Gastrocnemius medialis (tissue), 4 donors: ENCODE measurements around the gene TMEM163. TPM values are rescaled to one million over a fixed set of nuclear protein-coding genes. Genes with fewer than 3 reads are reported as not detected.

ENCODE experiments used
- ATAC-seq, 2 donors: fragments of 150-250 bp; one replicate each; pipeline ENCODE4 v1.9.1; 2016
- DNase-seq, 2 donors: peaks; one replicate each; pipeline ENCODE4 v3.0.0-alpha.2; 2019
- H3K27ac ChIP-seq, 4 donors: fragments of 200-600 bp; sonication (generic); 1 replicate in 1 of 4; 2 replicates in 3 of 4; pipeline ENCODE4 v1.5.1; 2016 to 2018; ENCODE audit warnings: mild to moderate bottlenecking in 2 of 4, moderate library complexity in 1 of 4
- H3K27me3 ChIP-seq, 3 donors: fragments of 200-600 bp; sonication (generic) in 2 of 3; 1 replicate in 1 of 3; 2 replicates in 2 of 3; pipeline versions ENCODE4 v1.5.1 to v1.6.0; 2016 to 2019; ENCODE audit warnings: mild to moderate bottlenecking in 1 of 3, moderate library complexity in 1 of 3
- H3K36me3 ChIP-seq, 2 donors: fragments of 200-600 bp; sonication (generic) in 1 of 2; one replicate each; pipeline ENCODE4 v1.5.1; 2017 to 2018
- H3K4me1 ChIP-seq, 2 donors: fragments of 200-600 bp; sonication (generic) in 1 of 2; one replicate each; pipeline ENCODE4 v1.5.1; 2016 to 2017; ENCODE audit warnings: mild to moderate bottlenecking in 2 of 2
- H3K4me3 ChIP-seq, 4 donors: fragments of 200-600 bp; sonication (generic) in 3 of 4; 1 replicate in 1 of 4; 2 replicates in 3 of 4; pipeline ENCODE4 v1.5.1; 2016 to 2019; ENCODE audit warnings: mild to moderate bottlenecking in 2 of 4
- H3K9me3 ChIP-seq, 3 donors: fragments of 200-600 bp; sonication (generic) in 2 of 3; 1 replicate in 1 of 3; 2 replicates in 2 of 3; pipeline ENCODE4 v1.5.1; 2016 to 2019
- CTCF ChIP-seq, 5 experiments: fragments of 450-650 bp in 3 of 5; fragments of 200-600 bp in 2 of 5; sonication (generic) in 2 of 5; IDR thresholded peaks in 4 of 5; conservative IDR thresholded peaks in 1 of 5; 1 replicate in 4 of 5; 2 replicates in 1 of 5; pipeline ENCODE4 v1.5.1; 2016 to 2019; ENCODE audit warnings: antibody characterized with exemption in 5 of 5, mild to moderate bottlenecking in 3 of 5, moderate library complexity in 3 of 5
- POLR2A ChIP-seq, 2 donors: fragments of 450-650 bp; IDR thresholded peaks; one replicate each; pipeline ENCODE4 v1.6.1; 2017; ENCODE audit warnings: antibody characterized with exemption in 2 of 2, mild to moderate bottlenecking in 2 of 2, moderate library complexity in 2 of 2
- in situ Hi-C, 4 donors: fragments of 200-750 bp; cut with MboI; loops; one replicate each; pipeline versions ENCODE4 v1.15.0 to v1.8.0; 2017; ENCODE audit warnings: low sequenced_read_pairs in 4 of 4
- intact Hi-C: fragments of 100-400 bp; cut with DNase I; formaldehyde crosslinking; loops from one replicate; pipeline ENCODE4 v1.15.1; 2023; ENCODE audit warnings: low total_unique reads
- total RNA-seq, 4 donors: library from RNA; depleted of rRNA; stranded (reverse); fragments of >200 nt; gene quantifications; one replicate each; pipeline versions ENCODE4 v1.1.0 to v1.2.3, GENCODE V29; 2016

Gene TMEM163
- total RNA-seq, 4 donors from 2014 or later = not detected

GRCh38 chr2:134410006-134410405 lies 308.8 kb downstream of the TMEM163 start:
- TF ChIP-seq CTCF (IDR thresholded peaks at IDR 0.05 in 4 of 5, conservative IDR thresholded peaks at IDR 0.05 in 1 of 5) (no peak), POLR2A (IDR thresholded peaks at IDR 0.05) (no peak)
- in situ Hi-C loops (loop anchor here (5.0 to 25.0 kb wide), 4 partner anchors 173 to 548 kb away; no protein-coding TSS in a partner anchor), intact Hi-C loops (loop anchor here (5.0 kb wide), 1 partner anchor 523 kb away; no protein-coding TSS in a partner anchor)
- Histone ChIP-seq H3K36me3 (no peaks in the 10 kb centered on the region), H3K27ac (no peak overlapping the region), H3K4me1 (peaks cover 6 to 9% of the 10 kb centered on the region in 2 donors), H3K9me3 (no peaks in the 10 kb centered on the region), H3K4me3 (no peak overlapping the region), H3K27me3 (no peaks in the 10 kb centered on the region)
- no peak for ATAC-seq
- DNase-seq = no peak

GRCh38 chr2:134408791-134409190 lies 310.0 kb downstream of the TMEM163 start:
- in situ Hi-C loops (loop anchor here in 1 of 4 donors (25.0 kb wide), 2 partner anchors 171 to 546 kb away; no protein-coding TSS in a partner anchor), intact Hi-C loops (no loop called here)
- H3K27ac ChIP-seq = no peak overlapping the region
- H3K4me3 ChIP-seq = no peak overlapping the region
- H3K9me3 ChIP-seq = no peaks in the 10 kb centered on the region
- DNase-seq (no peak), ATAC-seq (no peak)
- peaks cover 6 to 9% of the 10 kb centered on the region in 2 donors for H3K4me1 ChIP-seq
- no peaks in the 10 kb centered on the region for H3K27me3 ChIP-seq
- no peak for TF ChIP-seq CTCF (IDR thresholded peaks at IDR 0.05 in 4 of 5, conservative IDR thresholded peaks at IDR 0.05 in 1 of 5)
- H3K36me3 ChIP-seq = no peaks in the 10 kb centered on the region

DNA sequence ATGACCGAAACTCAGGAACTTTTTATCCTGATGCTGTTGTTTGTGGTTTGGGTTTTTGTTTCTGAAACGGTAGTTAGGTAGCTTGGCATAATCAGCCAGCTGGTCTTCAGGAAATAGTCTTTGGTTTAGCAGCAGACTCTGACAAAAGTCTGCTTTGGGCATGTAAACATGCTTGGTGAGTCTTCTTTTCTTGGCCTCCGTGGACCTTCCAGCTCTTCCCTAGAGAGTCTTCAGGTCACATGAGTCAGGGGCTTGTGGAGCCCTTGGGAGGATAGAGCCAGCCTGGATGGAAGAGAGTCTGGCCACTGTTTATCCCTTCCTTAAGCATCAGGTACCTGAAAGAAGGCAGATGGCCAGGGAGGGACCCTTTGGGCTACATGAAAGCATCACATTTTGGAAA lies 310.4 kb downstream of the TMEM163 start:
- Histone ChIP-seq H3K27ac (no peak overlapping the region), H3K36me3 (no peaks in the 10 kb centered on the region), H3K4me1 (peaks cover 6 to 9% of the 10 kb centered on the region in 2 donors), H3K4me3 (no peak overlapping the region), H3K27me3 (no peaks in the 10 kb centered on the region), H3K9me3 (no peaks in the 10 kb centered on the region)
- intact Hi-C loops = no loop called here
- DNase-seq = no peak
- ATAC-seq = no peak
- in situ Hi-C loops = loop anchor here in 1 of 4 donors (25.0 kb wide), 2 partner anchors 171 to 546 kb away; no protein-coding TSS in a partner anchor
- TF ChIP-seq POLR2A (IDR thresholded peaks at IDR 0.05) = no peak
- no peak for TF ChIP-seq CTCF (IDR thresholded peaks at IDR 0.05 in 4 of 5, conservative IDR thresholded peaks at IDR 0.05 in 1 of 5)

- Histone ChIP-seq H3K27me3 (no peaks in the 10 kb centered on the region), H3K36me3 (no peaks in the 10 kb centered on the region), H3K27ac (no peak overlapping the region), H3K4me3 (no peak overlapping the region), H3K9me3 (no peaks in the 10 kb centered on the region), H3K4me1 (peaks cover 6 to 13% of the 10 kb centered on the region in 2 donors)
- no peak for ATAC-seq
- intact Hi-C loops (no loop called here), in situ Hi-C loops (loop anchor here in 1 of 4 donors (25.0 kb wide), 2 partner anchors 170 to 545 kb away; no protein-coding TSS in a partner anchor)
- no peak for DNase-seq
- TF ChIP-seq POLR2A (IDR thresholded peaks at IDR 0.05) (no peak), CTCF (IDR thresholded peaks at IDR 0.05 in 4 of 5, conservative IDR thresholded peaks at IDR 0.05 in 1 of 5) (no peak)
Measured at GRCh38 chr2:134407154-134407890, 311.5 kb downstream of the TMEM163 start.
